Hematopoietic multipotent progenitor cell treated with erythropoietin and hydrocortisone succinate and interleukin-3 and kit ligand, for 6 days (in vitro differentiated cells): ENCODE data around the gene ARHGAP44.

Source experiments
- DNase-seq: peaks from one replicate; pipeline ENCODE4 v3.0.0-alpha.2; 2015

ARHGAP44 gene

DNA sequence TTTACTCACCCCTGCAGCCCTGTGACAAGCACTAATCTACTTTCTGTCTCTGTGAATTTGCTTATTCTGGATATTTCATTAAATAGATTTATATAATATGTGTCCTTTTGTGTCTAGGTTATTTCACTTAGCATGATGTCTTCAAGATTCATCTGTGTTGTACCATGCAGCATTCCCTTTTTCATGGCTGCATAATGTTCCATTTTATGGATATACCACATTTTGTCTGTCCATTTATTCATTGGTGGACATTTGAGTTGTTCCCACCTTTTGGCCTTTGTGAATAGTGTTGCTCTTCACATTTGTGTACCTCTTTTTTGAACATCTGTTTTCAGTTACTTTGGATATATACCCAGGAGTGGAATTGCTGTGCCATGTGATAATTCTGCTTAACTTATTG, 118.2 kb downstream of the ARHGAP44 start:
- no peak for DNase-seq

DNA sequence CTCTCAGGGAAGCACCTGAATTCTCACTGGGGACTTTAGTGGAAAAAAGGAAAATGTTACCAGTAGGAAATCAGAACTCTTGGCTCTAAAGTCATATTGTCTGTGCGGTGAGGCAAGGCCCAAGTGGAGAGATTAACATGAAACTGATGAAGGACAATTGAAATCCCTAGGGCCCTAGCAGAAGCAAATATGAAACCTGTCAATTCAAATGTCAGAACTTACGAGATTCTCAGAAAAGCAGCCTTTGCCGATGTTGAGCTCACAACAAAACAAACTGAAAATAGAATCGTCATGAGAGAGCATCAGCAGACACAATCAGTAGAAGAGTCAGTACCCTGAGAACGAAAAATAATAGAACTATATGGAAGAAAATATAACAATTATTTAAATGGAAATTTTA, 119.7 kb downstream of the ARHGAP44 start:
- no peak for DNase-seq

DNA sequence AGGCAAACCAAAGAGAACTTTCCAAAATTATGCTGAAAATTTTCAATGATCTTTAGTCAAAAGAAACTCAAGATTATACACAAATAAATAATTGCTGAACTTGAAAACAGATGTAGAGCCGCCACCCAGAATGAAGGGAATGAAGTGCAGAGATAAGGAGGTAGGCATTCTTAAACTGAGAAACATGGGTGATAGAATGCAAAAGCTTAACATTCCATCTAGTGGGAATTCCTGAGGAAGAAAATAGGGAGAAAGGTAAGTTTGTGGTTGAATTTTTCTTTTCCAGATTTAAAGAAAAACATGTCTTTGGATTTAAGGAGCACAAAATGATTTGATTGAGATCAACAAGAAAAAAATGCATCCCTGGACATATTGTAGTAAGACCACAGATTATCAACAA, 120.2 kb downstream of the ARHGAP44 start:
- DNase-seq, result no peak

DNA sequence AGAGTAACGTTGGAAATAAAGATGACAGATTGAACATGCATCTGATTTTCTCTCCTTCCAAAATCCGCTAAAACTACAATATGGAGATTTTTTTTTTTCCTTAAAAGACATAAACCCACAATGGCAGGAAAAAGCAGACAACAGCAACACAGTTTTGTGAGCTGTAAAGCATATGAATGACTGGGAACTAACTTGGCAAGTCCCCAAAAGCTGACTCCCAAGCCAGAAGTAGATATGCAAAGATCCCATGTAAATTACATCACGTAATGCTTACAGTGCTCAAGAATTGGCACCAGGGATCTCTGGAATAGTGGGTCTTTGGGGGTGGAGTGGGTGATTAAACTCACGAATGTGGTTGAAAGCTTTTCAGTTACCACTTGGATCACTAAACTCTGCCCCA, 121.9 kb downstream of the ARHGAP44 start:
- no peak for DNase-seq

DNA sequence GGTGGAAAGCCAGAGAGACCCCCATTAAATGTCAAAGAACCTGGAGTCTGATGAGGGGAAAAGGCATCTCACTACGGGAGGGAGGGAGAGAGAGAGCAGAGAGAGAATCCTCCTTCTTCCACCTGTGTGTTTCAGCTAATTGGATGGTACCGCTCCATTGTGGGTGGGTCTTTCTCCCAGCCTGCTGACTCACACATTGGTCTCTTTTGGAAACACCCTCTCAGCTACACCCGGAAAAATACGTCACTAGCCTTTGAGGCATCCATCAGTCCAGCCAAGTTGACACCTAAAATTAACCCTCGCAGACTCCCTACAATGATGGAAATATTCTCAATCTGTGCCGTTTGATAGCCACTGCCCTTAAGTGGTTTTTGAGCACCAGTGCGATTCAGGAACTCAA, 128.1 kb downstream of the ARHGAP44 start:
- no peak for DNase-seq

DNA sequence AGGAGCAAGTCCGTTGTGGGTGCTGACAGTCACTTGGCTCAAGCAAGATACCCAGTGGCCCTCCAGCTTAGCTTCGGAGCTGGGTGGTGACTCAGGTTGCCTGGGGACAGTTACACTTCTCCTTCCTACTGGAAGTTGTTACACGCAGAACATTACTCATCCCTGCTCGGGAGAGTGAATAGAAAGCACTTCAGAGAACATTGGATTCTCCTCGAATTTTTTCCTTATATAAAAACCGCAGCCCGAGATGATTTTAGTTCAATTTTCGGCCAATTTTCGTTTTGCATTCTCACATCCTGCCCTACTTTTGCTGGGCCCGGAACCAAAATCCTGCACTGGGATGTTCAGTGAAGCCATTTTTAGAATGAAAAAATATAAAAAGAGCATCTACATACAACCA, 128.8 kb downstream of the ARHGAP44 start:
- DNase-seq, result no peak

DNA sequence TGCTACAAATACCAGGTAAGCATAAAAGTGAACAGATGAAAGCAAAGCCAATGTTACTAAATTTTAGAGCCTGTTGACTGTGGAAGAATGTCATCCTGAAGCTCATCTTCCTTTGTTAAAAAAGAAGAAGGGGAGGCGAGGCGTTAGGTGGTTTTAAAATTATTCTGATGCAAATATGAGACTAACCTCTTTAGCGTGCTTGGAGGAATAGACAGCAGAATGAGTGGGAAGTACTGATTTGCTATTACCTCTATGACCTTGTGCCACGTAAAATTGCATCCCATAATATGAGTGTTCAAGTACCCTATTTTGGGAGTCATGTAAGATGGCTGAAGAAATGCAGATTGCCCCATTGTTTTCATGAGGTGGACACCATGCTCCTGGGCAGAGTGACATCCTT, 132.8 kb downstream of the ARHGAP44 start:
- no peak for DNase-seq

DNA sequence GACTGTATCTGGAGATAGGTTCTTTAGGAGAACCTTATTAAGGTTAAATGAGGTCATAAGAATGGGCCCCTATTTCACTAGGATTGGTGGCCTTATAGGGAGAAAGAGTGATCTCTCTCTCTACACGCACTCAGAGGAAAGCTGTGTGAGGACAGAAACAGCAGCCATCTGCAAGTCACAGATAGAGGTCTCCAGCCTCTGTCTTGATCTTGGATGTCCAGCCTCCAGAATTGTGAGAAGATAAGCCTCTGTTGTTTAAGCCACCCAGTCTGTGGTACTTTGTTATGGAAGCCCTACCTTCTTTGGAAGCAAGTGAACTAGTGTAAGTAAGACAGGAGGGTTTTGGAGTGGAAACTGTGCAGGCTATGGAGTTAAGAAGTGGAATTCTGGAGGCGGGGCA, 135.3 kb downstream of the ARHGAP44 start:
- DNase-seq, result no peak

DNA sequence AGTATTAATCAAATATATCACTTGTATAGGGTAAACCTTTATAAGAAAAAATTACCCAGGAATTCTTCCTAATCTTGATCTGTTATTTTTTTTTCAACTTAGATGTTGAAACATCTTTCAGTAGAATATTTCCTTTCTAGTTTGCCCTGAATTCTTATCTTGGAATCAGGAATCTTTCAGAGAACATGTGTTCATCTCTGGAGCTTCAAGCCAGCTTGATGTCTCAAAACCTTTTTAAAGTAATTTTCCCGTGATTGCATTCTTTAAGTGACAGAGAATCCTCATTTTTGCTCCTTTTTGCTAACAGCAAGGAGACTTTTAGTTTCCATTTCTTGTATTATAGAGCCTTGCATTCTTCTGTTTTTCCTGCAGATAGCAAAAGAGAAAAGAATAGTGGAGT, 137.7 kb downstream of the ARHGAP44 start:
- no peak for DNase-seq

DNA sequence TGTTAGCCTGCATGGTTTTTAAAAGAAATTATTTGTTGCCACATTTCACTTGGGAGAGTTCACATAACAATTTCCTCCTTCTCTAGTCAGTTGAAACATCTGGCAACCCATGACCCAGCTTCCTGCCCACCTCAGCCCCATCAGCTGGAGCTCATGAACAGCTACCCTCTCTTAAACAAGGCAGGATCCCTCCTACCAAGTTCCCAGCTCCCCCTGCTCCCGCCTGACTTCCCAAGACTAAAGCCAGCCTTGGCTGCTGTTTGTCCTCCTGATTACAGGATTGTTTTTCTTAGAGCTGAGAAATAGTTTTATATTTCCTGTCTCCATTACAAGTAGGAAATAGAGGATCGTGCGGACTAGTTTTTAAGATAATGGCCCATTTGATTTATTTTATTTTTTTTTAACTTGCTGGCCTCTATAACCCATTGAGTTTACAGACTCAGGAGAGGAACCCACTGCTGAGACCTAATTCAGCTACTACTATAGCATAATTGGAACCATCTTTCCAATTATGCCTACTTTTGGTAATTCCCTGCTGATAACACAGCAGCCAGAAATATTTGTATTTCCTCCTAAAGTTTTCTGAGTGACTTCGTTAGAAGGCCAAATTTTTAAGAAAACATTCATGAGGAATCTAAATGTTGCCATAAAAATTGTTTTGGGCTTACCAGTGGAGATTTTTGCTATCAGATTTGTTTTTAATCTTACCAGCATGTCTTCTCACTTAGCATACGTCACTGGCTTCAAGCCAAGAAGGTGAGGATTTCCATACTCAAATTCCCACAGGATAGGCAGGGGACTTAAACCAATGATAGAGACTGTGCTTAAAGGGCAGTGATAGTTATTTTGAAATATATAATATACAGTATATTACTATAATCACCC, 138.5 kb downstream of the ARHGAP44 start:
- no peak for DNase-seq

DNA sequence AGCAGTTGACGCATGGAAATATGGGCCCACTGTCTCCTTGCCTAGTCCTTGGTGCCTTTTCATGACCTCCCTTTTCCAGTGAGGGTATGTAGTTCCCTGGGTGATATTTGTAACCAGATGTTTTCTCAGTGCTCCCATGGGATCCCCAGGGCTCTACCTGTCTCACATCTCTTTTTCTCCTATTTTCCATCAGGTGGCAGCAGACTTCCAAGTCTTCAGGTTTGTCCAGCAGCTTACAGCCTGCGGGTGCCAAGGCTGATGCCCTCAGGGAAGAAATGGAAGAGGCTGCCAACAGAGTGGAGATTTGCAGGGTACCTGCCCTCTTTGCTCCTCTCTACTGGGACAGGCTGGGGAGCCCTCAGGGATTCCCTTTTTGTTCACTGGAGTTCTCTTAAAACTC, 139.4 kb downstream of the ARHGAP44 start:
- DNase-seq, result peak; percentile 2

DNA sequence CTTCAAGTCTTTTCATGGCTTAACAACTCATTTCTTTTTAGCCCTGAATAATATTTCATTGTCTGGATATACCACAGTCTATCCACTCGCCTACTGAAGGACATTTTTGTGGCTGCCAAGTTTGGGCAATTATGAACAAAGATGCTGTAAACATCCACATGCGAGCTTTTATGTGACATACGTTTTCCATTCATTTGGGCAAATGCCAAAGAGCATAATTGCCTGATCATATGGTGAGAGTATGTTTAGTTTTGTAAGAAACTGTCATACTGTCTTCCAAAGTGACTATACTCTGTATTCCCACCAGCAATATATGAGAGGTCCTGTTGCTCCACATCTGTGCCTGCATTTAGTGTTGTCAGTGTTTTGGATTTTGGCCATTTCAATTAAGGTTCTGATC, 147.2 kb downstream of the ARHGAP44 start:
- no peak for DNase-seq

DNA sequence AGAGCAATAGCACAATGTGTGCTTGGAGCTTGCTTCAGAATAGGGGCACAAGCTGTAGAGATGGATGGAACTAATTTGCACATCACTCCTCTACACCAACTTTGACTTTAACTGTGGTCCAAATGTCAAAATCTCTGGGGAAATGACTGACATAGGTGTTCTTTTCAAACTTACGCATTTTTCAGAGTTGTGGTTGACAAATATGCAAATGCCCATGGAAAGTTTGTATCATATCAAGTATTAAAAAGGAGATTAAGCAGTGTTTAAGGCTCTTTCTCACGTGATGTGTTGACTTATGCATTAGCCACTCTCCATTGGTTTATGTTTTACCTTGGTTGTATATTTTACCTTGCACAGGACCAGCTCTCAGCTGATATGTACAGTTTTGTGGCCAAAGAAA, 151.4 kb downstream of the ARHGAP44 start:
- DNase-seq, result no peak

DNA sequence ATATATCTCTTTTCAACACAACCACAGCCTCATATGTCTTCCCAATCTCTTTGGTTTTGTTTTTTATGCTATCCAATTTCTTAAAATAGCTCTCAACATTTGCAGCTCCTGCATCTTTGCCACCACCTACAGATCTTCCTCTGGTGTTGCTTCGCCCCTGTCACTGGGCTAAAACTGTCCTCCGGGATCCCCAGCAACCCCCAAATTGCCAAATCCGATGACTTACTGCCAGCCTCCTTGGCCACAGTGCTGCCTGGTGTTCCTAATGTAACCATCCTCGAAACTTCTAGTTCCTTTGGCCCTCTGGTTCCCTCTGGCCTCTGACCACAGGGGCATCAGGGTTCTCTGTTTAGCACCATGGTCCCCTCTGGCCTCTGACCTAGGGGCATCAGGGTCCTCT, 157.7 kb downstream of the ARHGAP44 start:
- no peak for DNase-seq

DNA sequence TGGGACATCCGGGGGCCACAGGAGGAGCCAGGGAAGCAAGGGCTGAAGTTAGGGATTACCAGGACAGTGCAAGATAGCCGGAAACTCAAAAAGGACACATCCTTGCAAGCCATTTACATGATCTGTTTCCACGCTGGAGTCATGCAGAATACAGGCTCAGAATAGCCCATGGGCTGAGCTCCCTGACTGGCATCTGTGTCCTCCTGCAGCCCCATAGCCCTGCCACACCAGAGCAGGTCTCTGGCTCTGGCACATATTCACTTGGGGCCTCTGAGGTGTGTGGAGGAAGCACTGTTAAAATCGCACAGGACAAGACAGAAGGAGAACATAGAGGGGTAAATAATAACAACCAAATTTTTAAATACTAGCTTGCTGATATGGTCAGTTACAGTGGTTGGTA, 162.7 kb downstream of the ARHGAP44 start:
- no peak for DNase-seq

DNA sequence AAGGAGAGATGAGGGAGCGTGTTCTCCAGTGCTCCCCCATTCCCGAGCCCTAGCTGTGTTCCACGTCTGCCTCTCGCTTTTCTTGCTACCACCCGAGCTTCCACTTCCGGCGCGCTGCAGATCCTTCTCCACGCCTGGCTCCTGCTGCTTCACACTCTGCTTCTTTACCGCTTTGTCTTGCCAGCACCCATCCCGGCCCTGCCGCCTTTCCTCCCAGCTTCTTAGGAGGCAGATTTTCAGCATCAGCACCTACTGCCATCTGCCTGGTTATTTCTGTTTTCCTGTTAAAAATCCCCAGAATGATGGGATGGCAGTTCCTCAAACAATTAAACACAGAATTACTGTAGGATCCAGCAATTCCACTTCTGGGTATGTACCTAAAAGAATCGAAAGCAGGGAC, 163.9 kb downstream of the ARHGAP44 start:
- no peak for DNase-seq

DNA sequence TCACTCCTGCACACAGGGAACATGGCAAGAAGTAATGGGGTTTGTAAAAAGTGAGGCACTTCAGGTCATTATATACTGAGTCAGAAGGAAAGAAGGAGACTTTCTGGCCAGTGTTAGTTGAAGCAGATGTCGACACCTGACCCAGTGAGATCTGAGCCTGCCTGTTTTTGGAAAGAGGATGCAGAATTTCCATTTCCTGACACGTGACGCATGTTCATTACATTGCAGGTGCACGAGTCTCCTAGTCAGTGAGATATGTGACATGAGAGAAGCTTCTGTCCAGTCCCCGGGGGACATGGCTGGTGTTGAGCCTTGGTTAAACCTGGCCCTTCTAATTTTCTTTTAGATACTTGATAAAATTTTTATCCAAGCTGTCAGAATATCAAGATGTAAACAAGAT, 166.2 kb downstream of the ARHGAP44 start:
- no peak for DNase-seq

DNA sequence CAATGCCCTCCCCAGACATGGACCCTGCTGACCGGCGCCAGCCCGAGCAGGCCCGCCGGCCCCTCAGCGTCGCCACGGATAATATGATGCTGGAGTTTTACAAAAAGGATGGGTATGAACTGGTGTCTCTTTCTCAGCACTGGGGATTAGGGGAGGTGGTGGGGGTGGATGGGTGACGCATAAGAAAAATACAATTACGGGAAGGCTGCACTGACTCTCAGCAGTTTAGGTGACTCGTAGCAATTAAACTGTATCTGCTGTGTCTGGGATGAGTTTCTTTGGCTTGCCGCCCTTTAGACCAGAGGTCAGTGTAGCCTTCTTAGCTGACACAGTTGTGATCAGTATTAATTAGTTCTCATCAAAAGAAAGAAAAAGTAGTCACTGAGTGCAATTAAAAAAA, 169.5 kb downstream of the ARHGAP44 start:
- no peak for DNase-seq

DNA sequence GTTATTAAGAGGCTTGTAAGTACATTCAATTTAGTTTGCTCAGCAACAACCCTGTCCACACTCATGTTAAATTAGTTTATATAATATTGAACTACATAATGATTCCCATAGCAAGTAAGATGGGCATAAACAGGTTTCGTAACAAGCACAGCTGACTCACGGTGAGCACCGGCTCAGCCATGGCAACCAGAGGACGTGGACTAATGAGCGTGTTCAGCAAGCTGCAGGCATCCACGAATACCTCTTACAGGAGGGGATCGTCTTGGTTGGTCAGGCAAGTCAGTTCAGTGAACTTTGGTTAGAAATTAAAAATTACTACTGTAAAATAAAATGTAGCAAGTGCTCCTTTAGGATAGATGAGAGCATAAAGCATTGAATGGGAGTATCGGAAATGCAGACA, 170.1 kb downstream of the ARHGAP44 start:
- no peak for DNase-seq

DNA sequence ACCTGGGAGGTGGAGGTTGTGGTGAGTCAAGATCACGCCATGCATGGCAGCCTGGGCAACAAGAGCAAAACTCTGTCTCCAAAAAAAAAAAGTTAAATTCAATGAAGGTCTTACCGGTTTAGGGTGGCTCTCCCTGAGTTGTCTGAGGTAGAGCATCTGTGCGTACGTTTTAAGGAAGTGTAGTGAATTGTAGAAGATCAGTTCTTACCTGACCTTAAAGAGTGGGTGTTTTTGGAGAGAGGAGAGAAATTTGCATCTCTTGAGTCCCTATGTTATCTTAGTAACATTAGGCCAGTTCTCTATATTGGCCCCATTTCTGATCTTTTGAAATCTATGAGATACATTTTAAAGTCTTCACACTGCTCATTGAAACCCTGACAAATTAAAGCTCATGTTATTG, 172.4 kb downstream of the ARHGAP44 start:
- no peak for DNase-seq

DNA sequence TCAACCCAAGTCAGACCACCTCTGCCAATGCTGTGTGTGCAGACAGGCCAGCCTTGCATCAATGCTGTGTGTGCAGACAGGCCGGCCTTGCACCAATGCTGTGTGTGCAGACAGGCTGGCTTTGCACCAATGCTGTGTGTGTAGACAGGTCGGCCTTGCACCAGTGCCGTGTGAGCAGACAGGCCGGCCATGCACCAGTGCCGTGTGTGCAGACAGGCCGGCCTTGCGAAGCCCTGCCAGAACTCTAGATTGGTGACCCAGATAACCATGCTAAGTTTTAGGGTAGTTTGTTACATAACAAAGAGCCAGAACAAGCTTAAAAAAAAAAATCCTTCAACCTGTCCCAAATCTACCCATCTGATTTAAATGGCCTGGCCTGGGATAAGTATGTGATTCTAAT, 174.2 kb downstream of the ARHGAP44 start:
- no peak for DNase-seq

DNA sequence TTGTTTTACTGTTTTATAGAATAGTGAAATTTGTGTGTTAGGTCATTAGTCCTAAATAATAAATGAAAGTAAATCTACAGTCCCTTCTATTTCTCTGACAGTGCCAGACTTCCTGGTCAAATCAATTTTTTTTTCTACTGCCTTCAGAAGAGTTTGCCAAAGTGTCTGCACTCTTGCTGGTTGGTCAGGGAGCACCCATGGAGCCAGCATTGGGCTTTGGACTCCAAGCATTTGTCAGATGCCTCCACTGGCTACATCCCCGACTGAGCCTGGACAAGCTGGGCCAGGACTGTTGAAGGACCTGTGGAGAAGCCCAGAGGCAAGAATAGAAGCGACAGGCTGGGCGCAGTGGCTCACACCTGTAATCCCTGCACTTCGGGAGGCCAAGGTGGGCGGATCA, 174.9 kb downstream of the ARHGAP44 start:
- DNase-seq, result no peak

DNA sequence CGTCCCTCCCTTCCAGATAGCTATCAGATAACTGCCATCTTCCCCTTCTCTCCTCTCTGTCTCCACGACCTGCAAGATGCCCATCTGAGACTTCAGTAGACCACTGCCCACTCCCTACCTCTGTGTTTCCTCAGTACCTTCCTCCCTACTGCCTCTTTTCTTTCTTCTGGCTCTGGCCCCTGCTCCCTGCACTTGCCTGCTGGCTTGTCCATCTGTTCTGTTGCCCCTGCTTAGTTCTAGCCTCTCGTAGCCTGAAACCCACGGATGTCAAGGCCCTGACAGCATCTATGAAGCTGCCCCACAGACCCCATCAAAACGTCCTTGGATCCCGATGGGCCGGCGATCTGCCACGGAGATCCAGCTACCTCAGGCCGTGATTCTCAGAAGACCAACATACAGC, 175.5 kb downstream of the ARHGAP44 start:
- no peak for DNase-seq

DNA sequence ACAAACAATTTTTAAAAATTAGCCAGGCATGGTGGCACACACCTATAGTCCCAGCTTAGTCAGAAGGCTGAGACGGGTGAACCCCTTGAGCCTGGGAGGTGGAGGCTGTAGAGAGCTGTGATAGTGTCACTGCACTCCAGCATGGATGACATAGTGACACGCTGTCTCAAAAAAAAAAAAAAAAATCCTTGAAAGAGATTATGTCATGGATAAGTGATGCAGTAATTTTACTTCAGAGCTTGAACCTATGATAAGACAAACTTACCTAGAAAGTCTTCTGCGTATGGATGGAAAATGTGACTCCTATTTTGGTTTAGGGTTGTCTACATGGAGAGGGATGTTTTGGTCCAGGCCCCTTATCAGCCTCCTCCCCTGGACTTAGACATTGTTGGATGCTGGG, 176.7 kb downstream of the ARHGAP44 start:
- no peak for DNase-seq

DNA sequence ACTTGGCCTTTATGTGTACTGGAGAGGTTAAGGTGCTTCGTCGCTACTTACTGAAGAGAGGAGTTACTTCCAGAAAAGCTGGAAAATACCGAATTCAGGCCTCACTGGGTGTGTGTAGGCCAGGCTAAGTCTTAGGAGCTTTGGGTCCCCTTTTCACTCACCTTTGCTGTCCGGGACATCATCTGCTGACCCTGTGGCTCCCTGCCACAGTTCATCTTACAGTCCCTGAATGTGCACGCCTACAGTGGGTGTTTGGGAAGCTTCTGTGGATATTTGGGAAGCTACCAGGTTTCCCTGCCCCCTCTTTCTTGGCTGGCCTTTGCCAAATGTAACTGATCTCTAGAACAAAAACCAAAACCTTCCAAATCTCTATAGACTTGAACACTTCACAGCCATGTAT, 177.1 kb downstream of the ARHGAP44 start:
- no peak for DNase-seq
